AG04449 (cell line): ENCODE measurements around the gene RFX7.

Experiments used
- CTCF ChIA-PET: fragments of 350-600 bp; formaldehyde crosslinking; extraction: SDS; loops from one replicate; lab custom pipeline; 2021; ENCODE audit warnings: antibody characterized with exemption; lab: Yijun Ruan, JAX
- POLR2A ChIA-PET: fragments of 400-600, 350-600 bp; formaldehyde crosslinking; extraction: SDS; loops from one replicate; lab custom pipeline; 2020; ENCODE audit warnings: antibody characterized with exemption, inconsistent platforms; lab: Yijun Ruan, JAX
- DNase-seq: peaks from one replicate; pipeline ENCODE4 v3.0.0-alpha.2; 2010; ENCODE audit warnings: low read depth, low spot score
- H3K4me3 ChIP-seq: 2 replicates; pipeline ENCODE4 v1.5.1; 2011; ENCODE audit warnings: low read depth, mild to moderate bottlenecking, control low read depth, low read length
- TF ChIP-seq, protein P1 (sequence below): IDR thresholded peaks from one replicate; pipeline ENCODE4 v1.5.1; 2011; ENCODE audit warnings: mild to moderate bottlenecking, moderate library complexity, low read length, control low read depth, inconsistent platforms; ENCODE audit not compliant: insufficient read depth; ENCODE audit errors: missing control alignments

Gene RFX7

DNA sequence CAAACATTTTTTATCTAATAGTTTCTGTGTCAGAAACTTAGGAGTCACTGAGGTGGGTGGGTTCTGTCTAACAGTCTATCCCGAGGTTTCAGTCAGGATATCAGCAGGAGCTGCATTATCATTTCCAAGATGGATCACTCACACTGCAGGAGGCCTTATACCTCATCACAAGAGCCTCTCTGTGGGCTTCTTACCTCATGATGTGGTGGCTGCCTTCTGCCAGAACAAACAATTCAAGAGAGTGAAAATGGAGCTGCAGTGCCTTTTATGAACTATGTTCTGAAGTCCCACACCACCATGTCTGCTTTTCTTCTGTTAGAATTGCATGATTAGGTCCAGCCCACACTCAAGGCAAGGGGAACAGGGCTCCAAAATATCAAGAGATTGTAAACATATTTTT, 27.9 kb downstream of the RFX7 start:
- ChIA-PET POLR2A (no interaction called here), CTCF (interaction anchor here (1.3 kb wide), 1 partner anchor 30 kb away, joined by 3 read pairs; no protein-coding TSS in a partner anchor)
- peak; percentile 63 for DNase-seq

DNA sequence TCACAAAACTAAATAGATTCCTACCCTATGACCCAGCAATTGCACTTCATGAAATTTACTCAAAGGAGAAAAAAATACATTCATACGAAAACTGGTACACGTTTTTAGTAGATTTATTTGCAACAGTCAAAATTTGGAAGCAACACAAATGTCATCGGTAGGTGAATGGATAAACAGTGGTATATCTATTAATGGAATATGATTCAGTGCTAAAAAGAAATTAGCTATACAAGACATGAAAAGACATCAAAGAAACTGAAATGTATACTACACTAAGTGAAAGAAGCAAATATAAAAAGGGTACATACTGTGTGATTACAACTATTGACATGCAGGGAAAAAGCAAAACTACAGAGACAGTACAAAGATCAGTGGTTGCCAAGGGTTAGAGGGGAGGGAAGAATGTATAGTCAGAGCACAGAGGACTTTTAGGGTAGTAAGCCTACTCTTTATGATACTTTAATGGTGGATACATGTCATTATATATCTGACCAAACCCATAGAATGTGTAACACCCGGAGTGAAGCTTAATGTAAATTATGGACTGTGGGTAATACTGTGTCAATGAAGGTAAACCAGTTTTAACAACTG, 31.6 kb downstream of the RFX7 start:
- DNase-seq, result no peak
- TF ChIP-seq, protein P1, sequence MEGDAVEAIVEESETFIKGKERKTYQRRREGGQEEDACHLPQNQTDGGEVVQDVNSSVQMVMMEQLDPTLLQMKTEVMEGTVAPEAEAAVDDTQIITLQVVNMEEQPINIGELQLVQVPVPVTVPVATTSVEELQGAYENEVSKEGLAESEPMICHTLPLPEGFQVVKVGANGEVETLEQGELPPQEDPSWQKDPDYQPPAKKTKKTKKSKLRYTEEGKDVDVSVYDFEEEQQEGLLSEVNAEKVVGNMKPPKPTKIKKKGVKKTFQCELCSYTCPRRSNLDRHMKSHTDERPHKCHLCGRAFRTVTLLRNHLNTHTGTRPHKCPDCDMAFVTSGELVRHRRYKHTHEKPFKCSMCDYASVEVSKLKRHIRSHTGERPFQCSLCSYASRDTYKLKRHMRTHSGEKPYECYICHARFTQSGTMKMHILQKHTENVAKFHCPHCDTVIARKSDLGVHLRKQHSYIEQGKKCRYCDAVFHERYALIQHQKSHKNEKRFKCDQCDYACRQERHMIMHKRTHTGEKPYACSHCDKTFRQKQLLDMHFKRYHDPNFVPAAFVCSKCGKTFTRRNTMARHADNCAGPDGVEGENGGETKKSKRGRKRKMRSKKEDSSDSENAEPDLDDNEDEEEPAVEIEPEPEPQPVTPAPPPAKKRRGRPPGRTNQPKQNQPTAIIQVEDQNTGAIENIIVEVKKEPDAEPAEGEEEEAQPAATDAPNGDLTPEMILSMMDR, result no peak
- POLR2A ChIA-PET, result interaction anchor here (0.6 kb wide), 1 partner anchor 1520 kb away, joined by 4 read pairs; no protein-coding TSS in a partner anchor
- CTCF ChIA-PET, result interaction anchor here (1.1 to 1.2 kb wide), 2 partner anchors 11 to 33 kb away, joined by 3 read pairs; no protein-coding TSS in a partner anchor
- no peak overlapping the region for H3K4me3 ChIP-seq

More for the DNA sequence above, 27.9 kb downstream of the RFX7 start:
- no peak overlapping the region for H3K4me3 ChIP-seq
- TF ChIP-seq, protein P1, result no peak

DNA sequence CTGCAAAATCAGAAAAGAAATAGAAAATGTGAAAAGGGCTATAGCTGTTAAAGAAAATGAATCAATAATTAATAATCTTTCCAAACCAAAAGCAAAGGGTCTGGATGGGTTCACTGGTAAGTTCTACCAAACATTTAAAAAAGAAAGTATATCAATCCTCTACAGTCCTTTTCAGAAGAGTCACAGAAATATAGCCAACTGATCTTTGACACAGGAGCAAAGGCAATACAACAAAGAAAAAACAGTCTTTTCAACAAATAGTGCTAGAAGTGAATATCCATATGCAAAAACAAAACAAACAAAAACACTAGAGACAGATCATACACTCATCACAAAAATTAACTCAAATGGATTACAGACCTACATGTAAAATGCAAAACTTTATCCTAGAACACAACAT, 32.6 kb downstream of the RFX7 start:
- TF ChIP-seq, protein P1, result no peak
- no peak for DNase-seq
- ChIA-PET POLR2A (no interaction called here), CTCF (no interaction called here)
- H3K4me3 ChIP-seq, result no peak overlapping the region

DNA sequence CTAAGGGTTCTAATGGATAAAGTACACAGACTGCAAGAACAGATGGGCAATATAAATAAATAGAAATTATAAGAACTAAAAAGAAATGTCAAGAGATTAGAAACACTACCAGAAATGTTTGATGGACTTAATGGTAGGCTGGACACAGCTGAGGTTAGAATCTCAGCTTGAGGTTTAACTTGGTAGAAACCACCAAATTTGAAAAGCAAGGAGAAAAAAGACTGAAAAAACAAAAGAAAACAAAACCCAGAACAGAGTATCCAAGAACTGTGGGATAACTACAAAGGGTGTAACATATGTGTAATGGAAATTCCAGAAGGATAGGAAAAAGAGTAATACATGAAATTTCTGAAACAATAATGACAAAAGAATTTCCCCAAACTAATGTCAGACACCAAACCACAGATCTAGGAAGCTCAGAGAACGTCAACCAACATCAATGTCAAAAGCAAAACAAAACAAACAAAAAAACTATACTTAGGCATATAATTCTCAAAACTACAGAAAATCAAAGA, 35.0 kb downstream of the RFX7 start:
- no peak overlapping the region for H3K4me3 ChIP-seq
- ChIA-PET POLR2A (no interaction called here), CTCF (interaction anchor here (1.8 kb wide), 1 partner anchor 36 kb away, joined by 4 read pairs; no protein-coding TSS in a partner anchor)
- TF ChIP-seq, protein P1, result no peak
- no peak for DNase-seq

- TF ChIP-seq, protein P1, result no peak
- H3K4me3 ChIP-seq, result no peak overlapping the region
- ChIA-PET CTCF (interaction anchor here (1.1 to 1.8 kb wide), 2 partner anchors 36 to 37 kb away, joined by 4 read pairs; no protein-coding TSS in a partner anchor), POLR2A (no interaction called here)
- no peak for DNase-seq
Observed at GRCh38 chr15:56208185-56208584, 35.5 kb downstream of the RFX7 start.

DNA sequence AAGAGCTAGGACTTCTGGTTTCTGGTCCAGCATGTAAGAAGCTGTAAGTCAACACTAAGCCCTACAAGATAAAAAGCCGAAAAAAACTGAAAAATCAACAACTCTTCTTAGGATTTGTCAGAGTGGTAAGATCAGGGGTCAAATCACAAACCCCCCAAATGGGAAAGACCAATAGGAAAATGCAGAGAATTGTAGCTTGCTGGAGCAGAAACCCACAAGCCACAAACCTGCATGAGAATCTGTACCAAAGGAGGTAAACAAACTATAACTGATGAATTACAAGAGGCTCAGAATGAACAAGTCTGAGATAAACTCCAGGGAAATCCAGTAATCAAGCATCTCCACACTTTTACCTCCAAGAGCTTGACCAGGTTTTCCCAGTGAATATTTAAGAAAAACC, 36.0 kb downstream of the RFX7 start:
- H3K4me3 ChIP-seq, result no peak overlapping the region
- TF ChIP-seq, protein P1, result no peak
- ChIA-PET CTCF (interaction anchor here (1.1 to 1.8 kb wide), 2 partner anchors 37 to 38 kb away, joined by 4 read pairs; no protein-coding TSS in a partner anchor), POLR2A (no interaction called here)
- DNase-seq, result no peak
